ENCODE measurements around the gene KDM5B. TPM values are rescaled to one million over a fixed set of nuclear protein-coding genes. Genes with fewer than 3 reads are reported as not detected.

KDM5B gene
- total and polyA plus RNA-seq, 2 experiments from 2014 or later, result 175 to 202 TPM

- Mint-ChIP-seq H3K27ac (0 out of 2 replicates have a peak within 1 kb of the TSS, but pooled peaks have one; percentile 26), H3K9me3 (no peaks in the 10 kb centered on the region), H3K27me3 (ENCODE audit: insufficient read depth, low read depth, poor library complexity) (peaks cover 19% of the 10 kb centered on the region), H3K36me3 (ENCODE audit: low read depth) (no peaks in the 10 kb centered on the region), H3K4me1 (peaks cover 47% of the 10 kb centered on the region), H3K4me3 (peak within 1 kb of the TSS; percentile 80)
- peaks cover 2% of the 10 kb centered on the region; the same call in 1 of the 2 replicates for H4K20me1 ChIP-seq (replicated peaks; ENCODE audit: insufficient read depth)
- no peak within 1 kb of the TSS for H3K27ac ChIP-seq (ENCODE audit: low read depth)
- H3K4me1 ChIP-seq (ENCODE audit: insufficient read depth), result peaks cover 38% of the 10 kb centered on the region
- H3F3A ChIP-seq (replicated peaks; ENCODE audit: low read depth), result 0 out of 2 replicates have a peak, but pooled peaks cover 8% of the 10 kb centered on the region
- H3K4me3 ChIP-seq, result peak within 1 kb of the TSS; percentile 97
- peaks cover 4% of the 10 kb centered on the region; the same call in 1 of the 2 replicates for H3K79me2 ChIP-seq (replicated peaks; ENCODE audit: insufficient read depth)
- H3K27me3 ChIP-seq (ENCODE audit: insufficient read depth), result peaks cover 31% of the 10 kb centered on the region
- peak within 1 kb of the TSS; percentile 91 for H3K4me2 ChIP-seq
- DNase-seq (ENCODE audit: low spot score) (peak; percentile 78), ATAC-seq (peak; percentile 73)
- H2AFZ ChIP-seq, result peak within 1 kb of the TSS; percentile 99
- TF ChIP-seq ZNF331 (CRISPR knock-in tag; IDR thresholded peaks at IDR 0.05; ENCODE audit: low read depth), result no peak
- TF ChIP-seq POLR2AphosphoS5 (IDR thresholded peaks at IDR 0.05; ENCODE audit: low read depth), result peak; percentile 57
- 0 out of 2 replicates have a peak, but pooled peaks have one; percentile 21 for TF ChIP-seq CREB1 (CRISPR knock-in tag; IDR thresholded peaks at IDR 0.05; ENCODE audit: low read depth)
- no peaks in the 10 kb centered on the region for H3K9me2 ChIP-seq (ENCODE audit: insufficient read depth)
- H3K36me3 ChIP-seq (ENCODE audit: insufficient read depth), result no peaks in the 10 kb centered on the region
Measured at GRCh38 chr1:202710070-202711045, 97.9 kb downstream of the KDM5B start, which contains the start of gene SYT2. TSS of gene SYT2 (minus strand) at chr1:202710454. CDS start at chr1:202605772, 104,682 bp downstream.

GRCh38 chr1:202709276-202710041 is 98.8 kb downstream of the KDM5B start:
- ATAC-seq, result peak; percentile 40
- TF ChIP-seq JUNB (IDR thresholded peaks at IDR 0.05; ENCODE audit: unreplicated experiment) (no peak), ZNF331 (CRISPR knock-in tag; IDR thresholded peaks at IDR 0.05; ENCODE audit: low read depth) (no peak), NANOG (IDR thresholded peaks at IDR 0.05; ENCODE audit: borderline replicate concordance) (no peak), EZH2phosphoT487 (IDR thresholded peaks at IDR 0.05; ENCODE audit: unreplicated experiment) (no peak), POLR2AphosphoS5 (IDR thresholded peaks at IDR 0.05; ENCODE audit: low read depth) (no peak), CREB1 (CRISPR knock-in tag; IDR thresholded peaks at IDR 0.05; ENCODE audit: low read depth) (no peak), ZNF114 (CRISPR knock-in tag; IDR thresholded peaks at IDR 0.05) (no peak), STAT1 (IDR thresholded peaks at IDR 0.05; ENCODE audit: unreplicated experiment) (no peak)
- TF ChIP-seq, protein P1, sequence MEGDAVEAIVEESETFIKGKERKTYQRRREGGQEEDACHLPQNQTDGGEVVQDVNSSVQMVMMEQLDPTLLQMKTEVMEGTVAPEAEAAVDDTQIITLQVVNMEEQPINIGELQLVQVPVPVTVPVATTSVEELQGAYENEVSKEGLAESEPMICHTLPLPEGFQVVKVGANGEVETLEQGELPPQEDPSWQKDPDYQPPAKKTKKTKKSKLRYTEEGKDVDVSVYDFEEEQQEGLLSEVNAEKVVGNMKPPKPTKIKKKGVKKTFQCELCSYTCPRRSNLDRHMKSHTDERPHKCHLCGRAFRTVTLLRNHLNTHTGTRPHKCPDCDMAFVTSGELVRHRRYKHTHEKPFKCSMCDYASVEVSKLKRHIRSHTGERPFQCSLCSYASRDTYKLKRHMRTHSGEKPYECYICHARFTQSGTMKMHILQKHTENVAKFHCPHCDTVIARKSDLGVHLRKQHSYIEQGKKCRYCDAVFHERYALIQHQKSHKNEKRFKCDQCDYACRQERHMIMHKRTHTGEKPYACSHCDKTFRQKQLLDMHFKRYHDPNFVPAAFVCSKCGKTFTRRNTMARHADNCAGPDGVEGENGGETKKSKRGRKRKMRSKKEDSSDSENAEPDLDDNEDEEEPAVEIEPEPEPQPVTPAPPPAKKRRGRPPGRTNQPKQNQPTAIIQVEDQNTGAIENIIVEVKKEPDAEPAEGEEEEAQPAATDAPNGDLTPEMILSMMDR (conservative IDR thresholded peaks at IDR 0.05; ENCODE audit: low read depth in 2 of 2), result no peak
- TF ChIP-seq, protein P2, sequence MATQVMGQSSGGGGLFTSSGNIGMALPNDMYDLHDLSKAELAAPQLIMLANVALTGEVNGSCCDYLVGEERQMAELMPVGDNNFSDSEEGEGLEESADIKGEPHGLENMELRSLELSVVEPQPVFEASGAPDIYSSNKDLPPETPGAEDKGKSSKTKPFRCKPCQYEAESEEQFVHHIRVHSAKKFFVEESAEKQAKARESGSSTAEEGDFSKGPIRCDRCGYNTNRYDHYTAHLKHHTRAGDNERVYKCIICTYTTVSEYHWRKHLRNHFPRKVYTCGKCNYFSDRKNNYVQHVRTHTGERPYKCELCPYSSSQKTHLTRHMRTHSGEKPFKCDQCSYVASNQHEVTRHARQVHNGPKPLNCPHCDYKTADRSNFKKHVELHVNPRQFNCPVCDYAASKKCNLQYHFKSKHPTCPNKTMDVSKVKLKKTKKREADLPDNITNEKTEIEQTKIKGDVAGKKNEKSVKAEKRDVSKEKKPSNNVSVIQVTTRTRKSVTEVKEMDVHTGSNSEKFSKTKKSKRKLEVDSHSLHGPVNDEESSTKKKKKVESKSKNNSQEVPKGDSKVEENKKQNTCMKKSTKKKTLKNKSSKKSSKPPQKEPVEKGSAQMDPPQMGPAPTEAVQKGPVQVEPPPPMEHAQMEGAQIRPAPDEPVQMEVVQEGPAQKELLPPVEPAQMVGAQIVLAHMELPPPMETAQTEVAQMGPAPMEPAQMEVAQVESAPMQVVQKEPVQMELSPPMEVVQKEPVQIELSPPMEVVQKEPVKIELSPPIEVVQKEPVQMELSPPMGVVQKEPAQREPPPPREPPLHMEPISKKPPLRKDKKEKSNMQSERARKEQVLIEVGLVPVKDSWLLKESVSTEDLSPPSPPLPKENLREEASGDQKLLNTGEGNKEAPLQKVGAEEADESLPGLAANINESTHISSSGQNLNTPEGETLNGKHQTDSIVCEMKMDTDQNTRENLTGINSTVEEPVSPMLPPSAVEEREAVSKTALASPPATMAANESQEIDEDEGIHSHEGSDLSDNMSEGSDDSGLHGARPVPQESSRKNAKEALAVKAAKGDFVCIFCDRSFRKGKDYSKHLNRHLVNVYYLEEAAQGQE (IDR thresholded peaks at IDR 0.05; ENCODE audit: unreplicated experiment), result no peak
- TF ChIP-seq, protein P3, sequence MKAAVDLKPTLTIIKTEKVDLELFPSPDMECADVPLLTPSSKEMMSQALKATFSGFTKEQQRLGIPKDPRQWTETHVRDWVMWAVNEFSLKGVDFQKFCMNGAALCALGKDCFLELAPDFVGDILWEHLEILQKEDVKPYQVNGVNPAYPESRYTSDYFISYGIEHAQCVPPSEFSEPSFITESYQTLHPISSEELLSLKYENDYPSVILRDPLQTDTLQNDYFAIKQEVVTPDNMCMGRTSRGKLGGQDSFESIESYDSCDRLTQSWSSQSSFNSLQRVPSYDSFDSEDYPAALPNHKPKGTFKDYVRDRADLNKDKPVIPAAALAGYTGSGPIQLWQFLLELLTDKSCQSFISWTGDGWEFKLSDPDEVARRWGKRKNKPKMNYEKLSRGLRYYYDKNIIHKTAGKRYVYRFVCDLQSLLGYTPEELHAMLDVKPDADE (IDR thresholded peaks at IDR 0.05), result no peak

More at GRCh38 chr1:202709276-202710041, 98.8 kb downstream of the KDM5B start:
- Histone ChIP-seq H3K79me2 (replicated peaks; ENCODE audit: insufficient read depth) (peaks cover 4% of the 10 kb centered on the region; the same call in 1 of the 2 replicates), H3K4me3 (peak overlapping the region; percentile 97), H3K27ac (ENCODE audit: low read depth) (no peak overlapping the region), H3K27me3 (ENCODE audit: insufficient read depth) (peaks cover 31% of the 10 kb centered on the region), H2AFZ (peak overlapping the region; percentile 99), H3F3A (replicated peaks; ENCODE audit: low read depth) (0 out of 2 replicates have a peak, but pooled peaks cover 8% of the 10 kb centered on the region), H4K20me1 (replicated peaks; ENCODE audit: insufficient read depth) (peaks cover 7% of the 10 kb centered on the region; the same call in 1 of the 2 replicates), H3K9me2 (ENCODE audit: insufficient read depth) (no peaks in the 10 kb centered on the region), H3K36me3 (ENCODE audit: insufficient read depth) (no peaks in the 10 kb centered on the region), H3K4me2 (peak overlapping the region; percentile 91), H3K4me1 (ENCODE audit: insufficient read depth) (peaks cover 43% of the 10 kb centered on the region)
- peaks cover 53% of the 10 kb centered on the region for H3K4me1 Mint-ChIP-seq
- H3K4me3 Mint-ChIP-seq, result peak overlapping the region; percentile 80
- H3K9me3 Mint-ChIP-seq, result no peaks in the 10 kb centered on the region
- peaks cover 20% of the 10 kb centered on the region for H3K27me3 Mint-ChIP-seq (ENCODE audit: insufficient read depth, low read depth, poor library complexity)
- no peaks in the 10 kb centered on the region for H3K36me3 Mint-ChIP-seq (ENCODE audit: low read depth)
- peak; percentile 70 for DNase-seq (ENCODE audit: low spot score)
- H3K27ac Mint-ChIP-seq, result 0 out of 2 replicates have a peak overlapping the region, but pooled peaks have one; percentile 26
